Activated CD8-positive, alpha-beta memory T cell treated with anti-CD3 and anti-CD28 coated beads, Interleukin-2, amount 10 ng/mL, durations not matched to agents 7 days and 5 days (primary cell): ENCODE results near the gene OR7C1. TPM values are rescaled to one million over a fixed set of nuclear protein-coding genes. Genes with fewer than 3 reads are reported as not detected.
"Not testable (repeated sequence)": the region's sequence is repeated elsewhere in the genome, so short reads cannot be mapped to it uniquely, and the experiment has no call there.

Experiments used
- ATAC-seq: fragments of 150-1000 bp; cut with Tn5 transposase; one replicate; pipeline ENCODE4 v1.10.0; 2021; ENCODE audit warnings: moderate library complexity
- CTCF ChIA-PET: fragments of 350-600 bp; sonication (Branson Sonifier 250); formaldehyde crosslinking; loops from one replicate; lab custom pipeline; 2021; ENCODE audit warnings: antibody characterized with exemption; lab: Charles Lee
- DNase-seq: peaks from one replicate; pipeline ENCODE4 v3.0.0-alpha.2; 2020
- H3K27ac Mint-ChIP-seq: one replicate; pipeline ENCODE4 v1.8.0; 2021; ENCODE audit warnings: mild to moderate bottlenecking, mixed read lengths
- H3K27me3 Mint-ChIP-seq: one replicate; pipeline ENCODE4 v1.8.0; 2021; ENCODE audit warnings: mixed read lengths
- H3K36me3 Mint-ChIP-seq: one replicate; pipeline ENCODE4 v1.8.0; 2021; ENCODE audit warnings: mild to moderate bottlenecking, mixed read lengths
- H3K4me1 Mint-ChIP-seq: one replicate; pipeline ENCODE4 v1.8.0; 2021; ENCODE audit warnings: mixed read lengths
- H3K4me3 Mint-ChIP-seq: one replicate; pipeline ENCODE4 v1.8.0; 2021; ENCODE audit warnings: mild to moderate bottlenecking, moderate library complexity, mixed read lengths
- H3K9me3 Mint-ChIP-seq: one replicate; pipeline ENCODE4 v1.8.0; 2022; ENCODE audit warnings: low read depth, mixed read lengths
- total RNA-seq, 2 experiments: library from RNA; stranded (reverse); gene quantifications; one replicate each; pipeline ENCODE4 v1.2.3, GENCODE V29; 2021

OR7C1 gene
- total RNA-seq, 2 experiments from 2014 or later: not detected

DNA sequence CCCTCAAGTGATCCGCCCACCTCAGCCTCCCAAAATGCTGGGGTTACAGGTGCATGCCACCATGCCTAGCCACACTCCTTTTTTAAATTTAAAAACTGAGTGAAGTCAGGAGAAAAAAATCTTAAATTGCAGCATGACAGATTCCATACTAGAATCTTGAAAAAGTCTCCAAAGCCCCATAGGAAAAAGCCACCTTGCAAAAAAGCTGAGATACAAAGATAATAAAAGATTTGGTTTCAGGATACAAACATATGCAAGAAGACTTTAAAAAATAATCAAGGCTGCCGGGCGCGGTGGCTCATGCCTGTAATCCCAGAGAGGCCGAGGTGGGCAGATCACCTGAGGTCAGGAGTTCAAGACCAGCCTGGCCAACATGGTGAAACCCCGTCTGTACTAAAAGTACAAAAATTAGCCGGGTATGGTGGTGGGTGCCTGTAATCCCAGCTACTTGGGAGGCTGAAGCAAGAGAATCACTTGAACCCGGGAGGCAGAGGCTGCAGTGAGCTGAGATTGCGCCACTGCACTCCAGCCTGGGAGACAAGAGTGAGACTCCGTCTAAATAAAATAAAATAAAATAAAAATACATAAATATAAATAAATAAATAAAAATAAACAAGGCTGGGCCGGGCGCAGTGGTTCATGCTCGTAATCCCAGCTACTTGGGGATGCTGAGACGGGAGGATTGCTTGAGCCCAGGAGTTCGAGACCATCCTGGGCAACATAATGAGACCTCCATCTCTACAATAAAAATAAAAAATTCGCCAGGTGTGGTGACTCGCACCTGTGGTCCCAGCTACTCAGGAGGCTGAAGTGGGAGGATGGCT is 53.1 kb downstream of the OR7C1 start:
- CTCF ChIA-PET, H3K9me3 Mint-ChIP-seq, H3K27ac Mint-ChIP-seq, DNase-seq, H3K4me3 Mint-ChIP-seq, ATAC-seq, H3K36me3 Mint-ChIP-seq: not testable (repeated sequence)
- Mint-ChIP-seq H3K27me3 (peaks cover 22% of the 10 kb centered on the region), H3K4me1 (peaks cover 16% of the 10 kb centered on the region)

DNA sequence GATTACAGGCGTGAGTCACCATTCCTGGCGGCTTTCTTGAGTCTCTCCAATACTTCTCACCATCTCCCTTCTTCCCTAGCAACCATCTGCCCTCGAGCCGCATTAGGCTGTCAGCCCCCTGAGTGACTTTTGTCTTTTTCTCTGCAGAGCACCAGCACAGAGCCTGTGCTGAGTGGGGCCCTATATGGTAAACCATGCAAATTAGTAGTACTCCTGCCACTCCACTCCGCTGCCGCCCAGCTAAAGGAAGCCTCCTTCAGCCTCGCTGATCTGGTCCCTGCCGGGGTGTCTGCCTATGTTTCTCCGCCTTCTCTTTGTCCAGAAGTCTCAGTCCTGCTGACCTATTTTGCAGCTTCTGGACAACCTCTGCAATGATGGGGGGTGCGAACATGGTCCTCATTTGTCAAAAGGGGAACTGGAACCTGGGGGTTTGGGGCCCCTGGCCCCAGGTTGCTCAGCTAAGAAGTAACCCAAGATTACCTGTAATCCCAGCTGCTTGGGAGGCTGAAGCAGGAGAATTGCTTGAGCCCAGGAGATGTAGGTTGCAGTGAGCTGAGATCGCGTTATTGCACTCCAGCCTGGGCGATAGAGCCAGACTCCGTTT is 54.3 kb downstream of the OR7C1 start:
- CTCF ChIA-PET, ATAC-seq, H3K4me3 Mint-ChIP-seq, H3K27ac Mint-ChIP-seq, H3K9me3 Mint-ChIP-seq, H3K36me3 Mint-ChIP-seq, DNase-seq: not testable (repeated sequence)
- Mint-ChIP-seq H3K4me1 (peaks cover 13% of the 10 kb centered on the region), H3K27me3 (peaks cover 34% of the 10 kb centered on the region)

DNA sequence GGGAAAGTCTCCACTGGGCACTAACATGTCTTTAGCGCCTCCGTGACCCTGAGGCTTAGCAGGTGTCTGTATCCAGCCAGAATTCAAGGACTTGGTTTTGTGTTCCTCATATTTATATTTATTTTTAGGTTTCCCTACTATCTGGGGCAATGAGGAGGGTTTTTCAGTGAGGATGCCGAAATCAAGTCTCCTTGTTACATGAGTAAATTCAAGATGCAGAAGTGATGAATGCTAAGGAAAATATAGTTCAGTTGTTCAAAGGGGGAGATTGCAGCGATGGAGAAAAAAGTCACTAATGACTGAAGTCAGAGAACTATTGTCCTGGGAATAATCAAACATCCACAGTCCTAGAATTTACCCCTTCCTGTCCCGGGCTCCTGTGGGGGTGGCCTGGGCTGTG is 55.8 kb downstream of the OR7C1 start:
- DNase-seq (no peak), ATAC-seq (no peak)
- H3K9me3 Mint-ChIP-seq: no peaks in the 10 kb centered on the region
- CTCF ChIA-PET: no interaction called here
- peaks cover 2% of the 10 kb centered on the region for H3K36me3 Mint-ChIP-seq
- H3K4me1 Mint-ChIP-seq: peaks cover 5% of the 10 kb centered on the region
- no peak overlapping the region for H3K4me3 Mint-ChIP-seq
- H3K27ac Mint-ChIP-seq: no peak overlapping the region
- peaks cover 36% of the 10 kb centered on the region for H3K27me3 Mint-ChIP-seq

DNA sequence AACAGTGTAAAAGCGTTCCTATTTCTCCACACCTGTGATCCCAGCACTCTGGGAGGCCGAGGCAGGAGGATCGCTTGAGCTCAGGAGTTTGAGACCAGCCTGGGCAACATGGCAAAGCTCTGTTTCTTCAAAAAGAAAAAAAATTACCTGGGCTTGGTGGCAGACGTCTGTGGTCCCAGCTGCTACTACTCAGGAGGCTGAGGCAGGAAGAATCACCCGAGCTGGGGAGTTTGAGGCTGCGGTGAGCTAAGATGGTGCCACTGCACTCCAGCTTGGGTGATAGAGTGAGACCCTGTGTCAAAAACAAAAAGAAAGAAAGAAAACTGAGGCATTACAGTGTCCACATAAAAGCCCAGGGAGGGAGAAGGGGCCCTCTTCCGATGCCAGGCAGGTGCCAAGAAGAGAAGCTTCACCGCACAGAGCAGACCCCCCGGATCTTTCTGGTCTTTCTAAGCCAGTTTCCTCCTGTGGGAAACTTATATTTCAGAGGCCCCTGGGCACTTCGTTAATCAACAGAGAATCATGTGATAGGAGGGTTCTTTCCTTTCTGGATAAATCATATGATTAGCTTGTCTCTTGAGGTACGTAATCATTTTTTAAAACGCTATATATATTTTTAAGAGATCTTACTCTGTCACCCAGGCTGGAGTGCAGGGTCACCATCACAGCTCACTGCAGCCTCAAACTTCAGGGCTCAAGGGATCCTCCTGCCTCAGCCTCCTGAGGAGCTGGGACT is 56.7 kb downstream of the OR7C1 start, which contains the start of gene ADGRE2:
TSS of gene ADGRE2 (minus strand) at position 451 of the 736 bp plus-strand sequence. CDS start 1,804 bp downstream, outside the sequence.
- not testable (repeated sequence) for H3K36me3 Mint-ChIP-seq, ATAC-seq, H3K4me3 Mint-ChIP-seq, H3K27ac Mint-ChIP-seq, H3K4me1 Mint-ChIP-seq, H3K9me3 Mint-ChIP-seq, DNase-seq
- H3K27me3 Mint-ChIP-seq: peaks cover 36% of the 10 kb centered on the region
- CTCF ChIA-PET: interaction anchor here (1.1 kb wide), 1 partner anchor 8 kb away, joined by 3 read pairs; no protein-coding TSS in a partner anchor

DNA sequence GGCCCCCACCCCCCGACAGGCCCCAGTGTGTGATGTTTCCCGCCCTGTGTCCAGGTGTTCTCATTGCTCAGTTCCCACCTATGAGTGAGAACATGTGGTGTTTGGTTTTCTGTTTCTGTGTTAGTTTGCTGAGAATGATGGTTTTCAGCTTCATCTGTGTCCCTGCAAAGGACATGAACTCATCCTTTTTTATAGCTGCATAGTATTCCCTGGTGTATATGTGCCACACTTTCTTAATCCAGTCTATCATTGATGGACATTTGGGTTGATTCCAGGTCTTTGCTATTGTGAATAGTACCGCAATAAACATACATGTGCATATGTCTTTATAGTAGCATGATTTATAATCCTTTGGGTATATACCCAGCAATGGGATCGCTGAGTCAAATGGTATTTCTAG is 57.3 kb downstream of the OR7C1 start:
- H3K4me1 Mint-ChIP-seq, DNase-seq, H3K36me3 Mint-ChIP-seq, H3K4me3 Mint-ChIP-seq, H3K27ac Mint-ChIP-seq, ATAC-seq, H3K9me3 Mint-ChIP-seq: not testable (repeated sequence)
- peaks cover 30% of the 10 kb centered on the region for H3K27me3 Mint-ChIP-seq
- CTCF ChIA-PET: interaction anchor here (1.1 kb wide), 1 partner anchor 9 kb away, joined by 3 read pairs; no protein-coding TSS in a partner anchor

DNA sequence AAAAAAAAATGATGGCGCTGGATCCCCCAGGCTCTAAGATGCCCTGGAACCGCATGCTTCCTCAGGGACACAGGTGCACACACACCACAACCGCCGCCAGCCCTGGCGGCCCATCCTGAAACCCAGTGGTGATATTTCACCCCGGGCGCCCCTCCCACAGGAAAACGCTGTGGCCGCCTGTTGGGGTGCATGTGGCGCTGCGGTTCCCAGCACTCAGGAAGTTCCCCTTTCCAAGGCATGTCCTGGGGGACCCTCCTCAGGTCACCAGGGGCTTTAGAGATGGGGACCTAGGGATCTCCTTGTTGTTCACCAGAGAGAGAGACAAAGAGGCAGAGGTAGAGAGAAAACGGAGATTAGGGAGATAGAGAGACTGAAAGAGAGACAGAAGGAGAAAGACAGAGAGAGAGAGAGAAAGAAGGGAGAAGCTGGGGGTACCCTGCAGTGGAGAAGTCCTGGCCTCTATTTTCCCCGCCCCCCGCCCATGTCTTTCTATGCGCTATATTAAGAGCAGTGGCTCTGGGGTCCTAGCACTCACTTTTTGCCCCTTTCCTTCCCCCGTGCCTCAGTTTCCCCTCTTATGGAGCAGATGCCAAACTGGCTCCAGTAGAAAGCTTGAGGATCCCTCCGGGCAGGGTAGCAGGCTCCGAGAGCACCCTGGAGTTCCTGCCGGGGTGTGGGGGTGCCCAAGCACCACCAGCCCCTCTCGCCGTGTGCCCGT is 59.0 kb downstream of the OR7C1 start:
- Mint-ChIP-seq H3K27me3 (peaks cover 30% of the 10 kb centered on the region), H3K4me3 (no peak overlapping the region), H3K27ac (no peak overlapping the region), H3K4me1 (peaks cover 5% of the 10 kb centered on the region), H3K9me3 (no peaks in the 10 kb centered on the region), H3K36me3 (peaks cover 2% of the 10 kb centered on the region)
- DNase-seq (peak; percentile 29), ATAC-seq (no peak)
- CTCF ChIA-PET: interaction anchor here (0.8 to 1.9 kb wide), 2 partner anchors 10 to 203 kb away, joined by 3 to 5 read pairs; no protein-coding TSS in a partner anchor

DNA sequence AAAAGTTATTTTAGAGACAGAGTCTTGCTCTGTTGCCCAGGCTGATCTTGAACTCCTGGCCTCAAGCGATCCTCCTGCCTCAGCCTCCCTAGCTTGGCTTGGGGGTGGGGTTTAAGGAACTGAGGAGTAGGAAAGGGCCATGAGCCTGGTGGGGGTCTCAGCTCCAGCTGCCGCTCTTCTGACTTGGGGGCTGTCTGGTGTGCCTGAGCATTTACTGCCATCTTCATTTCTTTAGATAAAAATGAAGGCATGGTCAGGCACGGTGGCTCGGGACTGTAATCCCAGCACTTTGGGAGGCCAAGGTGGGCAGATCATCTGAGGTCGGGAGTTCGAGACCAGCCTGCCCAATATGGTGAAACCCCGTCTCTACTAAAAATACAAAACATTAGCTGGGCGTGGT is 59.7 kb downstream of the OR7C1 start:
- H3K36me3 Mint-ChIP-seq, H3K4me1 Mint-ChIP-seq, ATAC-seq, H3K4me3 Mint-ChIP-seq, H3K27ac Mint-ChIP-seq, H3K9me3 Mint-ChIP-seq: not testable (repeated sequence)
- CTCF ChIA-PET: interaction anchor here (1.9 kb wide), 1 partner anchor 202 kb away, joined by 5 read pairs; no protein-coding TSS in a partner anchor
- peak; percentile 1 for DNase-seq
- peaks cover 30% of the 10 kb centered on the region for H3K27me3 Mint-ChIP-seq

DNA sequence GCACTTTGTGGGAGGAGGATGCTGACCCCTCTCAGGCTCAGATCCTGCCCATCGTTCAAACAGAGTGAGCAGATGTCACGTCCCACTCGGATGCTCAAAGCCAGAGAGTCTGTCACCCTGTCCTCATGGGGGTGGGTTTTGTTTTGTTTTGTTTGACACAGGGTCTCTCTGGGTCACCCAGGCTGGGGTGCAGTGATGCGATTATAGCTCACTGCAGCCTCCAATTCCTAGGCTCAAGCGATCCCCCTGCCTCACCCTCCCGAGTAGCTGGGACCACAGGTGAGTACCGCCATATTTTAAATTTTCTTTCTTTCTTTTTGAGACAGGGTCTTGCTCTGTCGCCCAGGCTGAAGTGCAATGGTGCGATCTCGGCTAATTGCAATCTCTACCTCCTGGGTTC is 60.6 kb downstream of the OR7C1 start:
- Mint-ChIP-seq H3K9me3 (no peaks in the 10 kb centered on the region), H3K27ac (no peak overlapping the region), H3K4me1 (peaks cover 5% of the 10 kb centered on the region), H3K27me3 (peaks cover 30% of the 10 kb centered on the region), H3K4me3 (no peak overlapping the region), H3K36me3 (peaks cover 2% of the 10 kb centered on the region)
- DNase-seq (peak; percentile 21), ATAC-seq (no peak)
- CTCF ChIA-PET: no interaction called here

DNA sequence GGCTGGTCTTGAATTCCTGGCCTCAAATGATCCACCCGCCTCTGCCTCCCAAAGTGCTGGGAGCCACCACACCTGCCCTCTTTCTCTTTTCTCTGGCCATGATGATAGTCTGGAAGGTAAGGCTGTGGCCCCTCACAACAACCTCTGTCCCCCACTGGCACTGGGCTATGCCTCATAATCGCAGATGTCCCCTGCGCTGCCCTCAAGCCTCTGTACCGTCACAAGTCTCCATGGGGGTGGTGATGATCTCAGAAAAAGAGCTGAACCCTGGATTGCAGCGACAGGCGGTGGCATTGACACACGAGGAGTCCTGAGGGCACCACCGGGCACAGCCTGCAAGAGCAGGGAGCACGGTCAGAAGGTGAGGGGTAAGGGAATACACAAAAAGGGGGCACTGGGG is 61.3 kb downstream of the OR7C1 start:
- H3K4me1 Mint-ChIP-seq, H3K4me3 Mint-ChIP-seq, H3K9me3 Mint-ChIP-seq, ATAC-seq, CTCF ChIA-PET, H3K27ac Mint-ChIP-seq, H3K36me3 Mint-ChIP-seq: not testable (repeated sequence)
- H3K27me3 Mint-ChIP-seq: peaks cover 30% of the 10 kb centered on the region
- DNase-seq: peak; percentile 22

DNA sequence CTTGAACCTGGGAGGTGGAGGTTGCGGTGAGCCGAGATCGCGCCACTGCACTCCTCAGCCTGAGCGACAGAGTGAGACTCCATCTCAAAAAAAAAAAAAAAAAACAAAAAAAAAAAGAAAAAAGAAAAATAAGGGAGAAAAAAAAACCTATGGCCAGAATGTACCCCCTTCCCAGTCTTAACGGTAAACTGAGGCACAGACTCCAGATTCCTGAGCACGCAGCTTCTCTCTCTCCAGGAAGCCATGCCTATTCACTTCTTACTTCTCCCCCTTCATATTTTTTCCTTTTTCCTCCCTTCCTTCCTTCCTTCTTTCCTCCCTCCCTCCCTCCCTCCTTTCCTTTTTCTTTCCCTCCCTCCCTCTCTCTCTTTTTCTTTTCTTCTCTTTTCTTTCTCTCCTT is 62.0 kb downstream of the OR7C1 start:
- Mint-ChIP-seq H3K9me3 (no peaks in the 10 kb centered on the region), H3K4me1 (peaks cover 5% of the 10 kb centered on the region), H3K36me3 (peaks cover 2% of the 10 kb centered on the region), H3K27ac (no peak overlapping the region), H3K4me3 (no peak overlapping the region), H3K27me3 (peaks cover 25% of the 10 kb centered on the region)
- no peak for DNase-seq
- no peak for ATAC-seq
- CTCF ChIA-PET: no interaction called here

DNA sequence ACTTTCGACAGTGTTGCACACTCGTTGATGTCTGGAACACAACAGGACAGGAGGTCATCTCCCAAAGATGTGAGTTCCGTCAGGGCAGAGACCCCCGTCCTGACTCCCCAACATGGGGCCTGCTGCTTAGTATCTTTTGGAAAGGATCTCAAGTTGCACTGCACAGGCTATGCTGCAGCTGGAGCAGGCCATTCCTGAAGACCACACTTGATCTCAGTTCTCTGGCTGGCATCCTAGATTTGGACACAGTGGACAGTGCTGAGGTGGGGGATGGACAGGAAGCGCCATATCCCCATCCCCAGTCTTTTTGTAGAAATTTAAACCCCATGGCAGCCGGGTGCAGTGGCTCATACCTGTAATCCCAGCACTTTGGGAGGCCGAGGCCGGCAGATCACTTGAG is 62.5 kb downstream of the OR7C1 start:
- Mint-ChIP-seq H3K4me3 (no peak overlapping the region), H3K27ac (no peak overlapping the region), H3K9me3 (no peaks in the 10 kb centered on the region), H3K27me3 (peaks cover 19% of the 10 kb centered on the region), H3K36me3 (no peaks in the 10 kb centered on the region), H3K4me1 (peaks cover 3% of the 10 kb centered on the region)
- DNase-seq (peak; percentile 3), ATAC-seq (no peak)
- CTCF ChIA-PET: no interaction called here

DNA sequence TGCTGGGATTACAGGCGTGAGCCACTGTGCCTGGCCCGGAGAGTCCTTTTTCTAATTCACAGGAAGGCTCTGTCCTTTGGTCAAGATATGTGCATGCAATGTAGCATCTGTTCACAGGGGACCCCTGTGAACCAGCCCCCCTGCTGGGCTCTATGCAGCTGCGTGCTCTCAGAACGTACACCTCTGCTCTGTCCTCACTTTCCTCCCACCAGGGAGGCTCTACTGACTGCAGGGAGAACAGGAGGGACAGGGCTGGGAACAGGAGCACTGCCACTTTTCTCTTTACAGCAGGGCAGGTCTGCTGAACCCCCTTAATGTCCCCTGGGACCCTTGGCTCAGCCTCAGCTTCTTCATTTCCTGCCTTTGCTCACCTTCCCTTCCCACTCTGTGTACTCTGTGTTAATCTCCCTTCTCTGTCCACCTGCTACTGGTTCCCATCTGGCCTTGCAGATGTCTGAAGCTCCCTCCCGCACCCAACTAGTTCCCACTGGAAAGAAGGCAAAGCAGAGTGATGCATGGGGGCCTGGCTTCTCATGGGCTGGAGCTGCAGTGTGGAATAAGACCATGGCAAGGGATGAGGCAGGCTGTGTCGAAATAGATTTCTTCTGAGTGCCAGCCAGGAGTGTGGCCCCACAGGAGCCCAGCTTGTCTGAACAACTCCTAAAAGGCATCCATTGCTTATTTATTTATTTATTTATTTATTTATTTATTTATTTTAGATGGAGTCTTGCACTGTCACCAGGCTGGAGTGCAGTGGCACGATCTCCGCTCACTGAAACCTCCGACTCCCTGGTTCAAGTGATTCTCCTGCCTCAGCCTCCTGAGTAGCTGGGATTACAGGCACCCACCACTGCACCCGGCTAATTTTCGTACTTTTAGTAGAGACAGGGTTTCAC is 63.8 kb downstream of the OR7C1 start:
- peak; percentile 37 for DNase-seq
- Mint-ChIP-seq H3K4me3 (no peak overlapping the region), H3K27me3 (peaks cover 9% of the 10 kb centered on the region), H3K9me3 (no peaks in the 10 kb centered on the region), H3K27ac (no peak overlapping the region), H3K4me1 (peaks cover 3% of the 10 kb centered on the region), H3K36me3 (no peaks in the 10 kb centered on the region)
- no peak for ATAC-seq
- CTCF ChIA-PET: interaction anchor here (0.6 kb wide), 1 partner anchor 165 kb away, joined by 3 read pairs; no protein-coding TSS in a partner anchor
